Liver (tissue), 3 donors: ENCODE data around the gene NDUFA7.
"Not testable (repeated sequence)": the region's sequence is repeated elsewhere in the genome, so short reads cannot be mapped to it uniquely, and the experiment has no call there.

Experiments
- ATF3 ChIP-seq: IDR thresholded peaks from 2 replicates; pipeline ENCODE4 v1.6.1; 2016; ENCODE audit warnings: antibody characterized with exemption
- CTCF ChIP-seq: fragments of 150-350 bp; IDR thresholded peaks from 2 replicates; pipeline ENCODE4 v1.5.1; 2017; ENCODE audit warnings: improper control_type of control experiment, low read depth, low read length; ENCODE audit not compliant: missing input control
- FOXA1 ChIP-seq: IDR thresholded peaks from 2 replicates; pipeline ENCODE4 v1.6.1; 2016; ENCODE audit warnings: antibody characterized with exemption
- GABPA ChIP-seq, 2 donors: IDR thresholded peaks in 1 of 2; conservative IDR thresholded peaks in 1 of 2; 2 replicates each; pipeline ENCODE4 v1.6.1; 2016; ENCODE audit warnings: antibody characterized with exemption in 2 of 2, mild to moderate bottlenecking in 1 of 2, moderate library complexity in 1 of 2
- JUND ChIP-seq, 2 donors: IDR thresholded peaks; 2 replicates each; pipeline ENCODE4 v1.6.1; 2016; ENCODE audit warnings: antibody characterized with exemption in 2 of 2
- RAD21 ChIP-seq, 2 donors: IDR thresholded peaks; 2 replicates each; pipeline ENCODE4 v1.6.1; 2016; ENCODE audit warnings: antibody characterized with exemption in 2 of 2, mild to moderate bottlenecking in 2 of 2
- REST ChIP-seq: IDR thresholded peaks from 2 replicates; pipeline ENCODE4 v1.6.1; 2016; ENCODE audit warnings: antibody characterized with exemption, mild to moderate bottlenecking
- RXRA ChIP-seq, 2 donors: IDR thresholded peaks; 2 replicates each; pipeline ENCODE4 v1.6.1; 2017 to 2018; ENCODE audit warnings: antibody characterized with exemption in 2 of 2, mild to moderate bottlenecking in 1 of 2
- SP1 ChIP-seq: IDR thresholded peaks from 2 replicates; pipeline ENCODE4 v1.6.1; 2018; ENCODE audit warnings: antibody characterized with exemption, mild to moderate bottlenecking
- TAF1 ChIP-seq: conservative IDR thresholded peaks from 2 replicates; pipeline ENCODE4 v1.6.1; 2016; ENCODE audit warnings: antibody characterized with exemption, mild to moderate bottlenecking
- YY1 ChIP-seq: IDR thresholded peaks from 2 replicates; pipeline ENCODE4 v1.6.1; 2016; ENCODE audit warnings: antibody characterized with exemption, mild to moderate bottlenecking
- ZBTB33 ChIP-seq: IDR thresholded peaks from 2 replicates; pipeline ENCODE4 v1.6.1; 2016; ENCODE audit warnings: antibody characterized with exemption
- donor health status: healthy.
- donor health status: healthy.

GRCh38 chr19:8314981-8315640 lies 6.1 kb downstream of the NDUFA7 start:
- TF ChIP-seq YY1; CTCF; SP1; TAF1; ATF3; RXRA (IDR thresholded peaks at IDR 0.05); FOXA1; ZBTB33; JUND (IDR thresholded peaks at IDR 0.05); RAD21 (IDR thresholded peaks at IDR 0.05); REST; GABPA (IDR thresholded peaks at IDR 0.05 in 1 of 2, conservative IDR thresholded peaks at IDR 0.05 in 1 of 2): not testable (repeated sequence)
